Testis (tissue), 3 donors: Measurements from ENCODE around the gene SERPINB11. TPM values are rescaled to one million over a fixed set of nuclear protein-coding genes. Genes with fewer than 3 reads are reported as not detected.
"Not testable (repeated sequence)": the region's sequence is repeated elsewhere in the genome, so short reads cannot be mapped to it uniquely, and the experiment has no call there.

Experiments used
- DNase-seq: peaks from one replicate; pipeline ENCODE4 v3.0.0-alpha.2; 2019
- H3K27ac ChIP-seq, 2 donors: fragments of 200-600 bp; sonication (generic); one replicate each; pipeline ENCODE4 v1.5.1; 2019
- H3K27me3 ChIP-seq: fragments of 200-600 bp; sonication (generic); one replicate; pipeline ENCODE4 v1.5.1; 2019
- H3K36me3 ChIP-seq: fragments of 200-600 bp; sonication (generic); one replicate; pipeline ENCODE4 v1.5.1; 2017; ENCODE audit warnings: low read depth; ENCODE audit errors: missing control alignments
- H3K4me1 ChIP-seq: fragments of 200-600 bp; sonication (generic); one replicate; pipeline ENCODE4 v1.5.1; 2019
- H3K4me3 ChIP-seq, 2 donors: fragments of 200-600 bp; sonication (generic); one replicate each; pipeline ENCODE4 v1.5.1; 2017 to 2019
- H3K9me3 ChIP-seq: fragments of 200-600 bp; sonication (generic); one replicate; pipeline ENCODE4 v1.5.1; 2017
- POLR2A ChIP-seq: fragments of 450-650 bp; IDR thresholded peaks from one replicate; pipeline ENCODE4 v1.6.1; 2017; ENCODE audit warnings: antibody characterized with exemption, mild to moderate bottlenecking, moderate library complexity
- WGBS, 2 donors: methylation state at CpG; one replicate each; pipeline ENCODE4 v1.1.5; 2018; 5-methylcytosine and 5-hydroxymethylcytosine counted together
- intact Hi-C: fragments of 100-400 bp; cut with DNase I; formaldehyde crosslinking; loops from one replicate; pipeline ENCODE4 v1.15.1; 2023; ENCODE audit warnings: low total_unique reads
- polyA plus RNA-seq: library from polyadenylated mRNA; stranded (reverse); fragments of 350-450 nt; fragmentation: Illumina TruSeq; extraction: RNeasy Lipid Tissue Mini Kit (QIAGEN cat#74804); gene quantifications from one replicate; pipeline ENCODE4 v1.2.3, GENCODE V29; 2014; ENCODE audit warnings: low read depth, low replicate concordance; ENCODE audit not compliant: insufficient read depth
- total RNA-seq, 2 donors: library from RNA; depleted of rRNA; stranded (reverse); fragments of >200 nt; gene quantifications; one replicate each; pipeline ENCODE4 v1.2.3, GENCODE V29; 2016
- TF ChIP-seq, protein P1 (sequence below), 3 experiments: fragments of 450-650 bp in 2 of 3; fragments of 200-600 bp in 1 of 3; sonication (generic) in 1 of 3; IDR thresholded peaks; one replicate each; pipeline ENCODE4 v1.5.1; 2016 to 2019; ENCODE audit warnings: antibody characterized with exemption in 3 of 3, mild to moderate bottlenecking in 2 of 3, moderate library complexity in 1 of 3

The SERPINB11 gene
- total and polyA plus RNA-seq, 3 donors from 2014 or later: 0.34 to 2.0 (median 0.50) TPM

DNA sequence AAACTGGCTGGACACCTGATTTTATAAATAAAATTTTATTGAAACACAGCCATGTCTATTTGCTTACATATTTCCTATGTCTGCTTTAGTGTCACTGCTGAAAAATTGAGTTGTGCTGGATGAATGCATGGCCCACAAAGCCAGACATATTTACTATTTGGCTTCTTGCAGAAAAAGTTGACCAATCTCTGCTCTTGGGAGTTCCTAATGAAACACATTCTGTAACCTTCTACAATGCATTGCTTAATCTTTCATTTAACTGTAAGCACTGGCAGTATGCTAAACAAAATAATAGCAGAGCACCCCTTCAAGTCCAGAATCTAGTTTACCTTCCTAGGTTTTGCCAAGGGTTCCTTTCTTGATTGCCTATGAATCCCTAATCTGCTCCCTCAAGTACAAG lies 54.8 kb downstream of the SERPINB11 start:
- Histone ChIP-seq H3K27me3 (no peaks in the 10 kb centered on the region), H3K4me3 (no peak overlapping the region), H3K27ac (no peak overlapping the region), H3K36me3 (no peaks in the 10 kb centered on the region), H3K4me1 (no peaks in the 10 kb centered on the region), H3K9me3 (no peaks in the 10 kb centered on the region)
- no peak for DNase-seq
- TF ChIP-seq POLR2A: no peak
- TF ChIP-seq, protein P1, sequence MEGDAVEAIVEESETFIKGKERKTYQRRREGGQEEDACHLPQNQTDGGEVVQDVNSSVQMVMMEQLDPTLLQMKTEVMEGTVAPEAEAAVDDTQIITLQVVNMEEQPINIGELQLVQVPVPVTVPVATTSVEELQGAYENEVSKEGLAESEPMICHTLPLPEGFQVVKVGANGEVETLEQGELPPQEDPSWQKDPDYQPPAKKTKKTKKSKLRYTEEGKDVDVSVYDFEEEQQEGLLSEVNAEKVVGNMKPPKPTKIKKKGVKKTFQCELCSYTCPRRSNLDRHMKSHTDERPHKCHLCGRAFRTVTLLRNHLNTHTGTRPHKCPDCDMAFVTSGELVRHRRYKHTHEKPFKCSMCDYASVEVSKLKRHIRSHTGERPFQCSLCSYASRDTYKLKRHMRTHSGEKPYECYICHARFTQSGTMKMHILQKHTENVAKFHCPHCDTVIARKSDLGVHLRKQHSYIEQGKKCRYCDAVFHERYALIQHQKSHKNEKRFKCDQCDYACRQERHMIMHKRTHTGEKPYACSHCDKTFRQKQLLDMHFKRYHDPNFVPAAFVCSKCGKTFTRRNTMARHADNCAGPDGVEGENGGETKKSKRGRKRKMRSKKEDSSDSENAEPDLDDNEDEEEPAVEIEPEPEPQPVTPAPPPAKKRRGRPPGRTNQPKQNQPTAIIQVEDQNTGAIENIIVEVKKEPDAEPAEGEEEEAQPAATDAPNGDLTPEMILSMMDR (IDR thresholded peaks at IDR 0.05): no peak
- intact Hi-C loops: no loop called here

DNA sequence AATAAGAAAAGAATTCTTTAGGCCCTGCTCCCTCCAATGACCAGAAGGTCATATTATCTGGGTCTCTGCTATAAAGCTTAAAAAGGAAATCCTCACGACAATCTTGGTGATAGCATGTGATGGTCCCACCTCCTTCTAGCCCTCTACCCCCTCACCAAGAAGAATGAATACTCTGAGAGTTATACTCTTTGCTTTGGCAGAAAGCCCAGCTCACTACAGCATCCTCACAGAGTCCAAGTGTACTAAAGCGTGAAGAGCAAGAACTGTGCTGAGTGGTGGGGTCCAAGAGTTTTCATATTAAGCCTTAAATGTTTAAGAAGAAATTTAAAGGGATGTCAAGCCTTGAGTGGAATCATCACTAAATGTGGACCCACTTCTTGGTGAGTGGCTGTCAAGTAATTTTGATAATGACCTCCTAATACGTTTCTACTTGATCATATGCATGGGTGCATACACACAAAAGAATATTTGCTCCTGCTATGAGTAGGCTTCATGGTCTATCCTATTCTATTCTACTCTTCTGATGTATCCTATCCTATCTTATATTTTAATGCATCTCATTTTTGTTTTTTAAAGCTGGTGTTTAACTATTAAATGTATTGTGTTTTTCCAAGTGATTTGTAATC lies 56.0 kb downstream of the SERPINB11 start:
- Histone ChIP-seq H3K27me3 (no peaks in the 10 kb centered on the region), H3K27ac (no peak overlapping the region), H3K4me3 (no peak overlapping the region), H3K36me3 (no peaks in the 10 kb centered on the region), H3K4me1 (no peaks in the 10 kb centered on the region), H3K9me3 (no peaks in the 10 kb centered on the region)
- intact Hi-C loops: no loop called here
- TF ChIP-seq POLR2A: no peak
- TF ChIP-seq, protein P1 (IDR thresholded peaks at IDR 0.05): no peak
- 71 to 73% methylated on average over 3 of the region's 3 CpGs for WGBS, 2 donors
- no peak for DNase-seq

DNA sequence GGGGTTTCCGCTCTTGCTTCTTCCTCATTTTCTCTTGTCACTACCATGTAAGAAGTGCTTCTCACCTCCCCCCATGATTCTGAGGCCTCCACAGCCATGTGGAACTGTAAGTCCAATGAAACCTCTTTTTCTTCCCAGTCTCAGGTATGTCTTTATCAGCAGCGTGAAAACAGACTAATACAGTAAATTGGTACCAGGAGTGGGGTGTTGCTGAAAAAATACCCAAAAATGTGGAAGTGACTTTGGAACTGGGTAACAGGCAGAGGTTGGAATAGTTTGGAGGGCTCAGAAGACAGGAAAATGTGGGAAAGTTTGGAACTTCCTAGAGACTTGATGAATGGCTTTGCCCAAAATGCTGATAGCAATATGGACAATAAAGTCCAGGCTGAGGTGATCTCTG lies 57.0 kb downstream of the SERPINB11 start:
- H3K27ac ChIP-seq, H3K9me3 ChIP-seq, H3K4me3 ChIP-seq, intact Hi-C loops, H3K4me1 ChIP-seq, H3K27me3 ChIP-seq, H3K36me3 ChIP-seq, DNase-seq: not testable (repeated sequence)
- 93 to 95% methylated on average over 2 of the region's 2 CpGs for WGBS, 2 donors

DNA sequence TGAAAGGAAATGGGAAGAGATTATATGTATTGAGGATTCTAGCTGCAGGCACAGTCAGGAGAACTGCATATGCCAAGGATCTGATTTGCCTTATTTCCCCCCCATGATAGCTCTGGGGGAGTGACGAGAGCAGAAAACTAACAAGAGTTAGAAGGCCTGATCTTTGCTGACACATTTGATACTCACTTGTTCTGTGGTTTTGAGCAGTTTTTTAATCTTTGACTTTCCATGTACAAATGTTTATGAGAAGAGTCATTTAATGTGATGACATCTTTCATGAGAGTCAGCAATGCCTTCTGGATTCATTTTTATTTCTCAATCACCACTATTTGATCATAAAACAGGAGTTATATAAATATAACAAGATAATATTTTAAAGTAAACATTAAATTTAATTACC lies 59.8 kb downstream of the SERPINB11 start:
- no peak overlapping the region for H3K27ac ChIP-seq
- no peaks in the 10 kb centered on the region for H3K4me1 ChIP-seq
- no peaks in the 10 kb centered on the region for H3K27me3 ChIP-seq
- no peak overlapping the region for H3K4me3 ChIP-seq
- no peak for DNase-seq
- WGBS, 2 donors: 75 to 83% methylated on average over 1 of the region's 1 CpG
- TF ChIP-seq, protein P1 (IDR thresholded peaks at IDR 0.05): no peak
- TF ChIP-seq POLR2A: no peak
- no peaks in the 10 kb centered on the region for H3K36me3 ChIP-seq
- no peaks in the 10 kb centered on the region for H3K9me3 ChIP-seq
- intact Hi-C loops: no loop called here

DNA sequence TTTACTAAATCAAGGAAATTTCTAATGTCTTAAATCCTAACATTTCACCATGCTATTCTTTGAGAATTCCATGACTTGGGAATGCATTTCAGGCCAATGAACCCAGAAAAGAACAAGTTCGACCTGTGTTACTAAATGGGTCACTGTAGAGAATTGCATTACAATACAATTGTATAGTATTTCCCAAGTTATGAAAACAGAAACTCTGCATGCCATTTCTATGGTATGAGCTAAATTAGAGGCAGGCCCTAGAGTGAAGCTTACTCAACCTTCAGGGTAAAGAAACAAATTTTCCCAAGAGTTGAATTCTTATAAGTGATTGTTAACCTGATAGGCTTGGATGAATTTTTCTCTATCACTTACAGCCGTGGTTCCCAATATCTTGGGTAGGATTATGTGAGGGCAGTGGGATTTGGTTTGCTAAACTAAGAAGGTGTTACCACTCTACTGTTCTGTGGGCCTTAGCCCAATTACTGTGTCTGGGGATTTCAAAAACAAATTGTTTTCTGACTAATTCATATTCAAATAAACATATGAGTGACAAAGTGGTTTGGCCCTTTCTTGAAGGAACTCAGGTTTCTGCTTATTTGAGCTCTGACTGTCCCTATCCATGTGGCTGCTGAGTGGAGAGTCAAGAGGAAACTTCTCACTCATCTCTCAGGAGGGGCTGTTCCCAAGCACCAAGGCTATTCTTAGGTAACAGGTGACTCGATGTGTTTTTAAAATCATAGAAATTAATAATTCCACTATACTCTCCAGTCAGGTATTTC lies 61.3 kb downstream of the SERPINB11 start:
- no peak for DNase-seq
- Histone ChIP-seq H3K4me1 (no peaks in the 10 kb centered on the region), H3K36me3 (no peaks in the 10 kb centered on the region), H3K27ac (no peak overlapping the region), H3K9me3 (no peaks in the 10 kb centered on the region), H3K27me3 (no peaks in the 10 kb centered on the region), H3K4me3 (no peak overlapping the region)
- no peak for TF ChIP-seq POLR2A
- TF ChIP-seq, protein P1 (IDR thresholded peaks at IDR 0.05): no peak
- intact Hi-C loops: no loop called here
- 84 to 88% methylated on average over 3 of the region's 3 CpGs for WGBS, 2 donors
